ENCODE measurements around the gene RAB44.

- TF ChIP-seq CTCF (IDR thresholded peaks at IDR 0.05; ENCODE audit: low read length): no peak
- TF ChIP-seq EZH2 (IDR thresholded peaks at IDR 0.05; ENCODE audit: borderline replicate concordance, low read length): no peak
Observed at GRCh38 chr6:36752187-36752885, 54.7 kb downstream of the RAB44 start.

Measured in OCI-LY1 (cell line).